ENCODE data around the gene CLRN2.

GRCh38 chr4:17559709-17560048 lies 44.7 kb downstream of the CLRN2 start:
- TF ChIP-seq, protein P1, sequence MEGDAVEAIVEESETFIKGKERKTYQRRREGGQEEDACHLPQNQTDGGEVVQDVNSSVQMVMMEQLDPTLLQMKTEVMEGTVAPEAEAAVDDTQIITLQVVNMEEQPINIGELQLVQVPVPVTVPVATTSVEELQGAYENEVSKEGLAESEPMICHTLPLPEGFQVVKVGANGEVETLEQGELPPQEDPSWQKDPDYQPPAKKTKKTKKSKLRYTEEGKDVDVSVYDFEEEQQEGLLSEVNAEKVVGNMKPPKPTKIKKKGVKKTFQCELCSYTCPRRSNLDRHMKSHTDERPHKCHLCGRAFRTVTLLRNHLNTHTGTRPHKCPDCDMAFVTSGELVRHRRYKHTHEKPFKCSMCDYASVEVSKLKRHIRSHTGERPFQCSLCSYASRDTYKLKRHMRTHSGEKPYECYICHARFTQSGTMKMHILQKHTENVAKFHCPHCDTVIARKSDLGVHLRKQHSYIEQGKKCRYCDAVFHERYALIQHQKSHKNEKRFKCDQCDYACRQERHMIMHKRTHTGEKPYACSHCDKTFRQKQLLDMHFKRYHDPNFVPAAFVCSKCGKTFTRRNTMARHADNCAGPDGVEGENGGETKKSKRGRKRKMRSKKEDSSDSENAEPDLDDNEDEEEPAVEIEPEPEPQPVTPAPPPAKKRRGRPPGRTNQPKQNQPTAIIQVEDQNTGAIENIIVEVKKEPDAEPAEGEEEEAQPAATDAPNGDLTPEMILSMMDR (conservative IDR thresholded peaks at IDR 0.05 in 1 of 2, IDR thresholded peaks at IDR 0.05 in 1 of 2; ENCODE audit: extremely low read depth in 1 of 2, insufficient read depth in 1 of 2, low read depth in 1 of 2, low read length in 2 of 2) = no peak
- TF ChIP-seq EZH2 (IDR thresholded peaks at IDR 0.05; ENCODE audit: borderline replicate concordance, low read length) = no peak

All from mammary epithelial cell (primary cell).